Adipocyte (in vitro differentiated cells): ENCODE data around the gene STAC2.
A peak's percentile ranks its signal among the peaks of the same experiment; 100 is the strongest.

ENCODE experiments used
- DNase-seq: peaks from one replicate; pipeline ENCODE4 v3.0.0-alpha.2; 2015; ENCODE audit warnings: low read depth
- H3K27me3 ChIP-seq: replicated peaks from 2 replicates; pipeline ENCODE4 v1.7.0; 2013; ENCODE audit warnings: mild to moderate bottlenecking, low read length, moderate library complexity; ENCODE audit not compliant: control insufficient read depth, insufficient read depth
- H3K36me3 ChIP-seq: 2 replicates; pipeline ENCODE4 v1.7.0; 2013; ENCODE audit warnings: low read length, mild to moderate bottlenecking, moderate library complexity; ENCODE audit not compliant: control insufficient read depth, insufficient read depth, severe bottlenecking
- H3K4me1 ChIP-seq: 2 replicates; pipeline ENCODE4 v1.7.0; 2013; ENCODE audit warnings: mild to moderate bottlenecking, low read length, moderate library complexity; ENCODE audit not compliant: control insufficient read depth, insufficient read depth
- H3K4me3 ChIP-seq: 2 replicates; pipeline ENCODE4 v1.7.0; 2013; ENCODE audit warnings: mild to moderate bottlenecking, low read length, moderate library complexity
- H3K9ac ChIP-seq: 2 replicates; pipeline ENCODE4 v1.7.0; 2013; ENCODE audit warnings: mild to moderate bottlenecking, low read length, moderate library complexity
- H3K9me3 ChIP-seq: 2 replicates; pipeline ENCODE4 v1.7.0; 2013; ENCODE audit warnings: mild to moderate bottlenecking, low read length, moderate library complexity; ENCODE audit not compliant: control insufficient read depth

Gene STAC2

GRCh38 chr17:39193346-39193745 is 32.4 kb downstream of the STAC2 start:
- no peak for DNase-seq
- no peaks in the 10 kb centered on the region for H3K27me3 ChIP-seq
- peaks cover 23% of the 10 kb centered on the region for H3K36me3 ChIP-seq
- no peak overlapping the region for H3K9ac ChIP-seq
- no peak overlapping the region for H3K4me3 ChIP-seq
- no peaks in the 10 kb centered on the region for H3K9me3 ChIP-seq
- H3K4me1 ChIP-seq = peaks cover 37% of the 10 kb centered on the region

GRCh38 chr17:39192901-39193300 is 32.8 kb downstream of the STAC2 start:
- no peaks in the 10 kb centered on the region for H3K9me3 ChIP-seq
- peaks cover 33% of the 10 kb centered on the region for H3K4me1 ChIP-seq
- no peak overlapping the region for H3K9ac ChIP-seq
- DNase-seq = no peak
- peaks cover 24% of the 10 kb centered on the region for H3K36me3 ChIP-seq
- no peaks in the 10 kb centered on the region for H3K27me3 ChIP-seq
- no peak overlapping the region for H3K4me3 ChIP-seq

- Histone ChIP-seq H3K36me3 (peaks cover 34% of the 10 kb centered on the region), H3K4me1 (peaks cover 32% of the 10 kb centered on the region), H3K27me3 (no peaks in the 10 kb centered on the region), H3K4me3 (no peak overlapping the region), H3K9me3 (no peaks in the 10 kb centered on the region), H3K9ac (no peak overlapping the region)
- DNase-seq = no peak
Observed at GRCh38 chr17:39191750-39192510, 33.8 kb downstream of the STAC2 start.

- Histone ChIP-seq H3K4me1 (no peaks in the 10 kb centered on the region), H3K4me3 (no peak overlapping the region), H3K9me3 (no peaks in the 10 kb centered on the region), H3K27me3 (no peaks in the 10 kb centered on the region), H3K36me3 (peaks cover 62% of the 10 kb centered on the region), H3K9ac (no peak overlapping the region)
- DNase-seq = no peak
Observed at GRCh38 chr17:39187152-39187830, 38.5 kb downstream of the STAC2 start.

GRCh38 chr17:39186481-39187002 is 39.2 kb downstream of the STAC2 start:
- H3K36me3 ChIP-seq = peaks cover 57% of the 10 kb centered on the region
- H3K4me3 ChIP-seq = no peak overlapping the region
- no peak overlapping the region for H3K9ac ChIP-seq
- no peaks in the 10 kb centered on the region for H3K27me3 ChIP-seq
- no peaks in the 10 kb centered on the region for H3K9me3 ChIP-seq
- H3K4me1 ChIP-seq = no peaks in the 10 kb centered on the region
- no peak for DNase-seq

- no peaks in the 10 kb centered on the region for H3K9me3 ChIP-seq
- peaks cover under 1% of the 10 kb centered on the region for H3K4me1 ChIP-seq
- no peak overlapping the region for H3K9ac ChIP-seq
- H3K4me3 ChIP-seq = no peak overlapping the region
- H3K36me3 ChIP-seq = peaks cover 59% of the 10 kb centered on the region
- no peaks in the 10 kb centered on the region for H3K27me3 ChIP-seq
- no peak for DNase-seq
Observed at GRCh38 chr17:39183720-39184119, 42.0 kb downstream of the STAC2 start.

GRCh38 chr17:39183045-39183444 is 42.7 kb downstream of the STAC2 start:
- Histone ChIP-seq H3K27me3 (no peaks in the 10 kb centered on the region), H3K4me1 (peaks cover 7% of the 10 kb centered on the region), H3K4me3 (no peak overlapping the region), H3K9me3 (no peaks in the 10 kb centered on the region), H3K36me3 (peaks cover 59% of the 10 kb centered on the region), H3K9ac (no peak overlapping the region)
- DNase-seq = no peak

- H3K4me1 ChIP-seq = peaks cover 10% of the 10 kb centered on the region
- H3K9me3 ChIP-seq = no peaks in the 10 kb centered on the region
- no peak for DNase-seq
- peaks cover 58% of the 10 kb centered on the region for H3K36me3 ChIP-seq
- no peak overlapping the region for H3K4me3 ChIP-seq
- no peaks in the 10 kb centered on the region for H3K27me3 ChIP-seq
- no peak overlapping the region for H3K9ac ChIP-seq
Observed at GRCh38 chr17:39181303-39181702, 44.4 kb downstream of the STAC2 start.

GRCh38 chr17:39178536-39178935 is 47.2 kb downstream of the STAC2 start:
- Histone ChIP-seq H3K9me3 (no peaks in the 10 kb centered on the region), H3K9ac (no peak overlapping the region), H3K4me1 (peaks cover 10% of the 10 kb centered on the region), H3K27me3 (no peaks in the 10 kb centered on the region), H3K36me3 (peaks cover 40% of the 10 kb centered on the region), H3K4me3 (no peak overlapping the region)
- peak; percentile 72 for DNase-seq

GRCh38 chr17:39177256-39177655 is 48.5 kb downstream of the STAC2 start:
- Histone ChIP-seq H3K9ac (no peak overlapping the region), H3K4me1 (peaks cover 10% of the 10 kb centered on the region), H3K9me3 (no peaks in the 10 kb centered on the region), H3K4me3 (no peak overlapping the region), H3K36me3 (peaks cover 30% of the 10 kb centered on the region), H3K27me3 (no peaks in the 10 kb centered on the region)
- no peak for DNase-seq

- Histone ChIP-seq H3K9ac (no peak overlapping the region), H3K4me3 (no peak overlapping the region), H3K36me3 (peaks cover 23% of the 10 kb centered on the region), H3K27me3 (no peaks in the 10 kb centered on the region), H3K4me1 (peaks cover 10% of the 10 kb centered on the region), H3K9me3 (no peaks in the 10 kb centered on the region)
- DNase-seq = no peak
Observed at GRCh38 chr17:39175695-39176093, 50.1 kb downstream of the STAC2 start.
